Stimulated activated naive CD8-positive, alpha-beta T cell treated with anti-CD3 and anti-CD28 coated beads, Interleukin-15, amount 100 ng/mL, for 72 hours (primary cell): ENCODE results near the gene TNNI3.
A peak's percentile ranks its signal among the peaks of the same experiment; 100 is the strongest.

ENCODE experiments used
- ATAC-seq: fragments of 150-1000 bp; cut with Tn5 transposase; 2 replicates; pipeline ENCODE4 v1.10.0; 2021; ENCODE audit warnings: mild to moderate bottlenecking, moderate library complexity
- DNase-seq, 2 donors: peaks; one replicate each; pipeline ENCODE4 v3.0.0; 2021 to 2022
- H3K27ac Mint-ChIP-seq, 2 donors: one replicate each; pipeline ENCODE4 v1.8.0; 2022; ENCODE audit warnings: mild to moderate bottlenecking in 2 of 2, mixed read lengths in 2 of 2, moderate library complexity in 2 of 2
- H3K27me3 Mint-ChIP-seq: one replicate; pipeline ENCODE4 v1.8.0; 2022; ENCODE audit warnings: mixed read lengths
- H3K4me1 Mint-ChIP-seq: one replicate; pipeline ENCODE4 v1.8.0; 2022; ENCODE audit warnings: mild to moderate bottlenecking, mixed read lengths
- H3K4me3 Mint-ChIP-seq, 2 donors: one replicate each; pipeline ENCODE4 v1.8.0; 2022; ENCODE audit warnings: mild to moderate bottlenecking in 2 of 2, mixed read lengths in 2 of 2, moderate library complexity in 1 of 2
- H3K9me3 Mint-ChIP-seq, 2 donors: one replicate each; pipeline ENCODE4 v1.8.0; 2022; ENCODE audit warnings: mixed read lengths in 2 of 2

Gene TNNI3

GRCh38 chr19:55141696-55142095 lies 15.8 kb downstream of the TNNI3 start:
- ATAC-seq (no peak), DNase-seq (no peak)
- H3K27me3 Mint-ChIP-seq, result peaks cover 77% of the 10 kb centered on the region
- H3K4me3 Mint-ChIP-seq, result peak overlapping the region in 1 of 2 donors; percentile 15
- no peak overlapping the region for H3K27ac Mint-ChIP-seq
- peaks cover 14% of the 10 kb centered on the region for H3K4me1 Mint-ChIP-seq
- H3K9me3 Mint-ChIP-seq, result no peaks in the 10 kb centered on the region

- peaks cover 7% of the 10 kb centered on the region for H3K4me1 Mint-ChIP-seq
- DNase-seq (no peak), ATAC-seq (no peak)
- no peak overlapping the region for H3K27ac Mint-ChIP-seq
- H3K27me3 Mint-ChIP-seq, result peaks cover 73% of the 10 kb centered on the region
- no peaks in the 10 kb centered on the region for H3K9me3 Mint-ChIP-seq
- no peak overlapping the region for H3K4me3 Mint-ChIP-seq
These were observed 19.6 kb downstream of the TNNI3 start for GRCh38 chr19:55137915-55138314.

- ATAC-seq (no peak), DNase-seq (no peak)
- no peak overlapping the region for H3K27ac Mint-ChIP-seq
- no peak overlapping the region for H3K4me3 Mint-ChIP-seq
- peaks cover 11% of the 10 kb centered on the region for H3K4me1 Mint-ChIP-seq
- H3K9me3 Mint-ChIP-seq, result no peaks in the 10 kb centered on the region
- H3K27me3 Mint-ChIP-seq, result peaks cover 72% of the 10 kb centered on the region
These were observed 21.0 kb downstream of the TNNI3 start for GRCh38 chr19:55136399-55137102.

- H3K4me3 Mint-ChIP-seq, result no peak overlapping the region
- no peaks in the 10 kb centered on the region for H3K9me3 Mint-ChIP-seq
- ATAC-seq (no peak), DNase-seq (no peak)
- H3K27me3 Mint-ChIP-seq, result peaks cover 68% of the 10 kb centered on the region
- no peak overlapping the region for H3K27ac Mint-ChIP-seq
- peaks cover 5% of the 10 kb centered on the region for H3K4me1 Mint-ChIP-seq
These were observed 22.8 kb downstream of the TNNI3 start for GRCh38 chr19:55134736-55135135.

- Mint-ChIP-seq H3K9me3 (no peaks in the 10 kb centered on the region), H3K4me1 (peaks cover 5% of the 10 kb centered on the region), H3K4me3 (no peak overlapping the region), H3K27me3 (peaks cover 69% of the 10 kb centered on the region), H3K27ac (no peak overlapping the region)
- ATAC-seq, result no peak
- DNase-seq, result no peak
These were observed 23.7 kb downstream of the TNNI3 start for GRCh38 chr19:55133639-55134444.

- Mint-ChIP-seq H3K9me3 (no peaks in the 10 kb centered on the region), H3K4me1 (peaks cover 5% of the 10 kb centered on the region), H3K4me3 (no peak overlapping the region), H3K27me3 (peaks cover 67% of the 10 kb centered on the region), H3K27ac (no peak overlapping the region)
- DNase-seq, result no peak
- no peak for ATAC-seq
These were observed 24.9 kb downstream of the TNNI3 start for GRCh38 chr19:55132453-55133129.

GRCh38 chr19:55131421-55131820 lies 26.1 kb downstream of the TNNI3 start:
- H3K9me3 Mint-ChIP-seq, result no peaks in the 10 kb centered on the region
- ATAC-seq (no peak), DNase-seq (no peak)
- H3K27ac Mint-ChIP-seq, result no peak overlapping the region
- peaks cover 5% of the 10 kb centered on the region for H3K4me1 Mint-ChIP-seq
- peaks cover 74% of the 10 kb centered on the region for H3K27me3 Mint-ChIP-seq
- H3K4me3 Mint-ChIP-seq, result no peak overlapping the region

- no peak overlapping the region for H3K27ac Mint-ChIP-seq
- ATAC-seq (no peak), DNase-seq (no peak)
- H3K4me3 Mint-ChIP-seq, result peak overlapping the region; percentile 99
- H3K9me3 Mint-ChIP-seq, result no peaks in the 10 kb centered on the region
- peaks cover 30% of the 10 kb centered on the region for H3K4me1 Mint-ChIP-seq
- peaks cover 15% of the 10 kb centered on the region for H3K27me3 Mint-ChIP-seq
These were observed 38.5 kb downstream of the TNNI3 start for GRCh38 chr19:55119053-55119452.

GRCh38 chr19:55118401-55118991 lies 39.0 kb downstream of the TNNI3 start:
- H3K4me3 Mint-ChIP-seq, result peak overlapping the region; percentile 99
- peaks cover 32% of the 10 kb centered on the region for H3K4me1 Mint-ChIP-seq
- H3K9me3 Mint-ChIP-seq, result no peaks in the 10 kb centered on the region
- ATAC-seq (no peak), DNase-seq (no peak)
- H3K27me3 Mint-ChIP-seq, result peaks cover 9% of the 10 kb centered on the region
- peak overlapping the region; percentile 70 to 91 for H3K27ac Mint-ChIP-seq

- peak overlapping the region; percentile 91 to 98 for H3K27ac Mint-ChIP-seq
- no peaks in the 10 kb centered on the region for H3K9me3 Mint-ChIP-seq
- H3K4me3 Mint-ChIP-seq, result peak overlapping the region; percentile 99
- DNase-seq (peak; percentile 94 to 97), ATAC-seq (peak; percentile 95)
- peaks cover 32% of the 10 kb centered on the region for H3K4me1 Mint-ChIP-seq
- H3K27me3 Mint-ChIP-seq, result peaks cover 3% of the 10 kb centered on the region
These were observed 39.7 kb downstream of the TNNI3 start for GRCh38 chr19:55117663-55118391.

- no peaks in the 10 kb centered on the region for H3K27me3 Mint-ChIP-seq
- ATAC-seq (peak; percentile 53), DNase-seq (no peak)
- H3K4me1 Mint-ChIP-seq, result peaks cover 32% of the 10 kb centered on the region
- H3K4me3 Mint-ChIP-seq, result peak within 1 kb of the TSS; percentile 99
- no peaks in the 10 kb centered on the region for H3K9me3 Mint-ChIP-seq
- peak within 1 kb of the TSS; percentile 91 to 98 for H3K27ac Mint-ChIP-seq
These were observed 40.5 kb downstream of the TNNI3 start, which contains the start of gene PPP1R12C for GRCh38 chr19:55116859-55117662. Gene PPP1R12C (minus strand): TSS chr19:55117637. CDS start chr19:55117543, 94 bp downstream.

- Mint-ChIP-seq H3K27ac (peak overlapping the region; percentile 64 to 86), H3K4me3 (peak overlapping the region; percentile 81 to 93), H3K4me1 (peaks cover 32% of the 10 kb centered on the region), H3K9me3 (no peaks in the 10 kb centered on the region), H3K27me3 (no peaks in the 10 kb centered on the region)
- DNase-seq, result peak; percentile 29 to 52
- peak; percentile 56 for ATAC-seq
These were observed 41.2 kb downstream of the TNNI3 start for GRCh38 chr19:55116232-55116858.

- ATAC-seq, result no peak
- H3K4me3 Mint-ChIP-seq, result peak overlapping the region; percentile 81 to 93
- peak overlapping the region; percentile 38 to 86 for H3K27ac Mint-ChIP-seq
- H3K27me3 Mint-ChIP-seq, result no peaks in the 10 kb centered on the region
- H3K4me1 Mint-ChIP-seq, result peaks cover 32% of the 10 kb centered on the region
- DNase-seq, result no peak
- no peaks in the 10 kb centered on the region for H3K9me3 Mint-ChIP-seq
These were observed 42.0 kb downstream of the TNNI3 start for GRCh38 chr19:55115446-55116065.
